NCI-H2107 treated with DMSO at 0.1 percent for 48 hours (cell line): ENCODE measurements around the gene P2RX1.
"Not testable (repeated sequence)": the region's sequence is repeated elsewhere in the genome, so short reads cannot be mapped to it uniquely, and the experiment has no call there.

Source experiments
- DNase-seq: peaks from one replicate; lab custom pipeline; 2025; ENCODE audit not compliant: unreplicated experiment; lab: John Stamatoyannopoulos, UW

The P2RX1 gene

GRCh38 chr17:3952186-3952585, 35.9 kb upstream of the P2RX1 start:
- no peak for DNase-seq

GRCh38 chr17:3951420-3951819, 35.2 kb upstream of the P2RX1 start:
- DNase-seq, result no peak

- no peak for DNase-seq
These were observed 34.7 kb upstream of the P2RX1 start for GRCh38 chr17:3951003-3951402.

- DNase-seq, result no peak
These were observed 34.3 kb upstream of the P2RX1 start for GRCh38 chr17:3950584-3950983.

GRCh38 chr17:3949418-3949817, 33.2 kb upstream of the P2RX1 start:
- no peak for DNase-seq

GRCh38 chr17:3948551-3948950, 32.3 kb upstream of the P2RX1 start:
- DNase-seq, result not testable (repeated sequence)

GRCh38 chr17:3947318-3947810, 31.1 kb upstream of the P2RX1 start:
- no peak for DNase-seq

GRCh38 chr17:3946711-3947235, 30.5 kb upstream of the P2RX1 start:
- no peak for DNase-seq

GRCh38 chr17:3944485-3945388, 28.5 kb upstream of the P2RX1 start:
- DNase-seq, result no peak

- DNase-seq, result no peak
These were observed 27.1 kb upstream of the P2RX1 start for GRCh38 chr17:3943240-3943891.

GRCh38 chr17:3940965-3941698, 24.9 kb upstream of the P2RX1 start:
- DNase-seq, result no peak

GRCh38 chr17:3937359-3937758, 21.1 kb upstream of the P2RX1 start:
- DNase-seq, result no peak

- DNase-seq, result no peak
These were observed 19.6 kb upstream of the P2RX1 start for GRCh38 chr17:3935825-3936355.

GRCh38 chr17:3935140-3935542, 18.9 kb upstream of the P2RX1 start:
- peak; percentile 83 for DNase-seq

GRCh38 chr17:3929764-3930163, 13.5 kb upstream of the P2RX1 start:
- DNase-seq, result no peak

GRCh38 chr17:3929181-3929580, 12.9 kb upstream of the P2RX1 start:
- DNase-seq, result no peak

- DNase-seq, result no peak
These were observed 12.1 kb upstream of the P2RX1 start for GRCh38 chr17:3928406-3928805.

- no peak for DNase-seq
These were observed 11.5 kb upstream of the P2RX1 start for GRCh38 chr17:3927628-3928340.

GRCh38 chr17:3926860-3927627, 10.8 kb upstream of the P2RX1 start:
- no peak for DNase-seq
